Measurements from ENCODE around the gene VEGFA.

GRCh38 chr6:43742931-43743632, 26.9 kb upstream of the VEGFA start:
- TF ChIP-seq POLR2A (IDR thresholded peaks at IDR 0.05) (no peak), CTCF (IDR thresholded peaks at IDR 0.05) (no peak), EP300 (IDR thresholded peaks at IDR 0.05) (no peak)
